ENCODE data around the gene CDC123.

DNA sequence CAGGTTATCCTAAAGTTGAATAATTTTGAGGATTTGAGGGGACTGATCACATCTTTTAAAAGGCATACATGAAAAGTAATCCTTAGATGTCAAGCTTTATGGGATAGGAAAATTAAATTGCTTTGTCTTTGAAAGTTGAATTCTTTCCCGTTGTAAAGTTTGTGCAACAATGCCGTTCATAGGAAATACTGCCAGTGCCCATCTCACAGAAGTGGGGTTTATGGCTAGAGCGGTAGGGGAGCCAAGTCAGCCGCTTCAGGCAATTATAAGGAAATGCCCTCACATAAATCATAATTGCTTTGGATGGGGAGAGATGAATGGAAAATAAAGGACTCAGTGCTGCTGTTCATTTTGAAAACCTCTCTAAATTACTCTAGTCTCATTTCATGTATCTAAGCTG is 18.1 kb downstream of the CDC123 start:
- TF ChIP-seq POLR2AphosphoS5 (IDR thresholded peaks at IDR 0.05; ENCODE audit: low read depth, low read length) (no peak), POLR2A (IDR thresholded peaks at IDR 0.05; ENCODE audit: low read depth, low read length) (no peak), TAF1 (IDR thresholded peaks at IDR 0.05; ENCODE audit: low read depth, low read length) (no peak), SPI1 (IDR thresholded peaks at IDR 0.05; ENCODE audit: low read depth, low read length) (no peak)

All from GM12891 (cell line).